Esophagus muscularis mucosa (tissue), 3 donors: ENCODE results near the gene GUCY2D.

Experiments
- CTCF ChIP-seq, 3 experiments: fragments of 200-600 bp in 2 of 3; fragments of 450-650 bp in 1 of 3; sonication (generic) in 2 of 3; IDR thresholded peaks; one replicate each; pipeline ENCODE4 v1.5.1; 2017 to 2019; ENCODE audit warnings: antibody characterized with exemption in 3 of 3, mild to moderate bottlenecking in 2 of 3, moderate library complexity in 1 of 3
- POLR2A ChIP-seq: fragments of 450-650 bp; IDR thresholded peaks from one replicate; pipeline ENCODE4 v1.6.1; 2017; ENCODE audit warnings: antibody characterized with exemption, moderate library complexity, mild to moderate bottlenecking, low read depth
- POLR2AphosphoS5 ChIP-seq, 2 donors: sonication (generic); formaldehyde crosslinking; IDR thresholded peaks; one replicate each; pipeline ENCODE4 v1.6.1; 2017; ENCODE audit warnings: antibody characterized with exemption in 2 of 2

GRCh38 chr17:8048236-8048635, 45.8 kb downstream of the GUCY2D start:
- TF ChIP-seq CTCF (IDR thresholded peaks at IDR 0.05): no peak
- TF ChIP-seq POLR2AphosphoS5 (IDR thresholded peaks at IDR 0.05): no peak
- TF ChIP-seq POLR2A: no peak
